Neural progenitor cell (in vitro differentiated cells): Measurements from ENCODE around the gene BTBD6.

Source experiments
- EZH2 ChIP-seq: fragments of 200-600 bp; sonication (generic); IDR thresholded peaks from 2 replicates; pipeline ENCODE4 v1.6.1; 2017; ENCODE audit warnings: antibody characterized with exemption, mild to moderate bottlenecking, moderate library complexity
- EZH2phosphoT487 ChIP-seq: fragments of 200-600 bp; sonication (generic); IDR thresholded peaks from 2 replicates; pipeline ENCODE4 v1.6.1; 2017; ENCODE audit warnings: antibody characterized with exemption
- TF ChIP-seq, protein P1 (sequence below): fragments of 200-600 bp; sonication (generic); IDR thresholded peaks from 2 replicates; pipeline ENCODE4 v1.5.1; 2017; ENCODE audit warnings: antibody characterized with exemption, mild to moderate bottlenecking

DNA sequence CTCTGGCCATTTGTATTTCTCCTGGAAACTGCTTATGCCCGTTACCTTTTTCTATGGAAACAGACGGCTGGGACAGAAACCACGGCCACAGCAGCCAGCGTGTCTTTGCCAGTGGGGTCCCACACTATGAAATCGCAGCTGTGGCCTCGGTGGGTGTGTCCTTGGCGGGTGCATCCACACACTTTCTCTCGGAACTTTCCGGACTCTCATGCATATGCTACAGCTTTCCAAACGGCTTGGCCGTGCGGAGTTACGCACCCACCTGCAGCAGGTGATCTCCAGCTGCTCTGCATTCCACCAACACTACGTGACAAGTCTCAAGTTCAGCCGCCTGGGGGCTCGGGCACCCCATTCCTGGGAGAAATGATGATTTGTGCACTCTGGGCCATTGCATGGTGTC is 1.3 kb upstream of the BTBD6 start:
- TF ChIP-seq, protein P1, sequence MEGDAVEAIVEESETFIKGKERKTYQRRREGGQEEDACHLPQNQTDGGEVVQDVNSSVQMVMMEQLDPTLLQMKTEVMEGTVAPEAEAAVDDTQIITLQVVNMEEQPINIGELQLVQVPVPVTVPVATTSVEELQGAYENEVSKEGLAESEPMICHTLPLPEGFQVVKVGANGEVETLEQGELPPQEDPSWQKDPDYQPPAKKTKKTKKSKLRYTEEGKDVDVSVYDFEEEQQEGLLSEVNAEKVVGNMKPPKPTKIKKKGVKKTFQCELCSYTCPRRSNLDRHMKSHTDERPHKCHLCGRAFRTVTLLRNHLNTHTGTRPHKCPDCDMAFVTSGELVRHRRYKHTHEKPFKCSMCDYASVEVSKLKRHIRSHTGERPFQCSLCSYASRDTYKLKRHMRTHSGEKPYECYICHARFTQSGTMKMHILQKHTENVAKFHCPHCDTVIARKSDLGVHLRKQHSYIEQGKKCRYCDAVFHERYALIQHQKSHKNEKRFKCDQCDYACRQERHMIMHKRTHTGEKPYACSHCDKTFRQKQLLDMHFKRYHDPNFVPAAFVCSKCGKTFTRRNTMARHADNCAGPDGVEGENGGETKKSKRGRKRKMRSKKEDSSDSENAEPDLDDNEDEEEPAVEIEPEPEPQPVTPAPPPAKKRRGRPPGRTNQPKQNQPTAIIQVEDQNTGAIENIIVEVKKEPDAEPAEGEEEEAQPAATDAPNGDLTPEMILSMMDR: no peak
- TF ChIP-seq EZH2 (no peak), EZH2phosphoT487 (no peak)
